ENCODE results near the gene SRSF8. TPM values are rescaled to one million over a fixed set of nuclear protein-coding genes. Genes with fewer than 3 reads are reported as not detected.
A peak's percentile ranks its signal among the peaks of the same experiment; 100 is the strongest.
"Not testable (repeated sequence)": the region's sequence is repeated elsewhere in the genome, so short reads cannot be mapped to it uniquely, and the experiment has no call there.

Gene SRSF8
- total RNA-seq, result 16.1 TPM

- no peak for DNase-seq
Measured at GRCh38 chr11:95066716-95067038, at the start of gene SRSF8. SRSF8 (plus strand) TSS chr11:95066919; CDS start chr11:95067227, 308 bp downstream.

GRCh38 chr11:95021468-95021867 lies 45.3 kb upstream of the SRSF8 start:
- DNase-seq, result not testable (repeated sequence)

- DNase-seq, result no peak
Measured at GRCh38 chr11:95024958-95025357, 41.8 kb upstream of the SRSF8 start, which contains the start of gene KDM4E. KDM4E (plus strand) TSS chr11:95025258; CDS start chr11:95025558, 300 bp downstream.

GRCh38 chr11:95025594-95025993 lies 41.1 kb upstream of the SRSF8 start:
- not testable (repeated sequence) for DNase-seq

GRCh38 chr11:95028357-95028756 lies 38.4 kb upstream of the SRSF8 start:
- DNase-seq, result no peak

- no peak for DNase-seq
Measured at GRCh38 chr11:95033051-95033450, 33.7 kb upstream of the SRSF8 start.

GRCh38 chr11:95035316-95035715 lies 31.4 kb upstream of the SRSF8 start:
- DNase-seq, result no peak

GRCh38 chr11:95037356-95038035 lies 29.2 kb upstream of the SRSF8 start:
- DNase-seq, result not testable (repeated sequence)

GRCh38 chr11:95042239-95042638 lies 24.5 kb upstream of the SRSF8 start:
- DNase-seq, result no peak

GRCh38 chr11:95042906-95043305 lies 23.8 kb upstream of the SRSF8 start:
- DNase-seq, result no peak

GRCh38 chr11:95044010-95044409 lies 22.7 kb upstream of the SRSF8 start:
- DNase-seq, result no peak

- no peak for DNase-seq
Measured at GRCh38 chr11:95045812-95046211, 20.9 kb upstream of the SRSF8 start.

- DNase-seq, result not testable (repeated sequence)
Measured at GRCh38 chr11:95049122-95049521, 17.6 kb upstream of the SRSF8 start, which contains the start of gene KDM4F. KDM4F (plus strand) TSS chr11:95049422.

- DNase-seq, result no peak
Measured at GRCh38 chr11:95050595-95051202, 16.0 kb upstream of the SRSF8 start.

GRCh38 chr11:95054356-95054755 lies 12.4 kb upstream of the SRSF8 start:
- no peak for DNase-seq

GRCh38 chr11:95055283-95055897 lies 11.3 kb upstream of the SRSF8 start:
- DNase-seq, result no peak

- DNase-seq, result no peak
Measured at GRCh38 chr11:95057959-95058358, 8.8 kb upstream of the SRSF8 start.

- DNase-seq, result no peak
Measured at GRCh38 chr11:95058621-95059020, 8.1 kb upstream of the SRSF8 start.

- DNase-seq, result no peak
Measured at GRCh38 chr11:95059046-95059445, 7.7 kb upstream of the SRSF8 start.

- no peak for DNase-seq
Measured at GRCh38 chr11:95065336-95065735, 1.4 kb upstream of the SRSF8 start.

GRCh38 chr11:95067039-95067840 lies 521 bp downstream of the SRSF8 start:
- DNase-seq, result peak; percentile 78

- DNase-seq, result no peak
Measured at GRCh38 chr11:95067841-95068219, 1.1 kb downstream of the SRSF8 start.

- peak; percentile 77 for DNase-seq
Measured at GRCh38 chr11:95068549-95068948, 1.8 kb downstream of the SRSF8 start.

Measured in occipital lobe (tissue), 2 donors.